ENCODE results near the gene CFAP65.

- no peak for TF ChIP-seq CTCF (conservative IDR thresholded peaks at IDR 0.05; ENCODE audit: low read depth, low read length)
- no peak for TF ChIP-seq POLR2A (IDR thresholded peaks at IDR 0.05; ENCODE audit: low read depth, low read length)
- no peak for TF ChIP-seq RCOR1 (IDR thresholded peaks at IDR 0.05; ENCODE audit: insufficient replicate concordance, low read length)
- TF ChIP-seq USF2 (IDR thresholded peaks at IDR 0.05; ENCODE audit: low read depth, low read length): no peak
- TF ChIP-seq CEBPB (IDR thresholded peaks at IDR 0.05; ENCODE audit: low read depth, low read length): no peak
- TF ChIP-seq FOS (IDR thresholded peaks at IDR 0.05; ENCODE audit: low read depth, low read length): no peak
- no peak for TF ChIP-seq SMC3 (IDR thresholded peaks at IDR 0.05; ENCODE audit: low read depth, low read length)
Observed at GRCh38 chr2:218988164-218988563, 53.2 kb downstream of the CFAP65 start.

Data from IMR-90 (cell line).